ENCODE results near the gene GPBAR1. TPM values are rescaled to one million over a fixed set of nuclear protein-coding genes. Genes with fewer than 3 reads are reported as not detected.

The GPBAR1 gene
- total RNA-seq, 2 donors from 2014 or later = 1.5 to 2.7 TPM

DNA sequence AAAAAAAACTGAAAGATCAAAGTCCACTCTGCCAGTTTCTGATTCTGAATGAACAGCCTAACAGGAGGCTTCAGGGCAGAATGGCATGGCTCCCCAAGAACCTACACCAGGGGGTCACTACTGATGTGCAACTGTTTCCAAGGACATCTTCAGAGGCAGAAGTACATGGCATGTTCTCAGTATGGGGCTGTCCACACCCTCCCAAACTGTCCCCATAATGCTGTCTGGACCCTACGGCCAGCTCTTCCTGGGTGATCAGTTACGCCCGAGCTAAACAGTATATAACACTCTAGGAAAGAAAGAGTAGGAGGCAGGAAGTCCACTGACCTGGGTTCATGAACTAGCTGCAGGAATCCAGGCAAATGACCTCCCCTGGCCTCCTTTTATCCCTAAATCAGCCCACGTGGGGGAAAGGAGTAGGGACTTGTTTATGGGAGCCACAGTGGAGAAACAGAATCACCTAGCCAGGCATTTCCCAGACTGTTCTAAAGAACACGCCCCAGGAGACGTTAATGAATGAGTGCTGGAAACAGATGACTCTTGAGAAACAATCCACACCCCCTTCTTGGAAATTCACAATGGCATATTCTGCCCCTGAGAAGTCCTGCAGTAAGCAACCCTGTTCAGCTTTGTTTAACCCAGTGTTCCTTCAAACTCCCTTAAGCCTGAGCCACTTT is 29.0 kb downstream of the GPBAR1 start:
- peak overlapping the region; percentile 99 for H3K27ac Mint-ChIP-seq
- no peaks in the 10 kb centered on the region for H3K36me3 Mint-ChIP-seq (ENCODE audit: low read depth)
- peak overlapping the region; percentile 95 for H3K4me3 Mint-ChIP-seq
- H3K27me3 Mint-ChIP-seq = no peaks in the 10 kb centered on the region
- H3K9me3 ChIP-seq (ENCODE audit: control insufficient read depth, low read length, poor library complexity, severe bottlenecking) = no peaks in the 10 kb centered on the region
- ATAC-seq (no peak), DNase-seq (no peak)
- H3K4me1 Mint-ChIP-seq = peaks cover 64% of the 10 kb centered on the region

DNA sequence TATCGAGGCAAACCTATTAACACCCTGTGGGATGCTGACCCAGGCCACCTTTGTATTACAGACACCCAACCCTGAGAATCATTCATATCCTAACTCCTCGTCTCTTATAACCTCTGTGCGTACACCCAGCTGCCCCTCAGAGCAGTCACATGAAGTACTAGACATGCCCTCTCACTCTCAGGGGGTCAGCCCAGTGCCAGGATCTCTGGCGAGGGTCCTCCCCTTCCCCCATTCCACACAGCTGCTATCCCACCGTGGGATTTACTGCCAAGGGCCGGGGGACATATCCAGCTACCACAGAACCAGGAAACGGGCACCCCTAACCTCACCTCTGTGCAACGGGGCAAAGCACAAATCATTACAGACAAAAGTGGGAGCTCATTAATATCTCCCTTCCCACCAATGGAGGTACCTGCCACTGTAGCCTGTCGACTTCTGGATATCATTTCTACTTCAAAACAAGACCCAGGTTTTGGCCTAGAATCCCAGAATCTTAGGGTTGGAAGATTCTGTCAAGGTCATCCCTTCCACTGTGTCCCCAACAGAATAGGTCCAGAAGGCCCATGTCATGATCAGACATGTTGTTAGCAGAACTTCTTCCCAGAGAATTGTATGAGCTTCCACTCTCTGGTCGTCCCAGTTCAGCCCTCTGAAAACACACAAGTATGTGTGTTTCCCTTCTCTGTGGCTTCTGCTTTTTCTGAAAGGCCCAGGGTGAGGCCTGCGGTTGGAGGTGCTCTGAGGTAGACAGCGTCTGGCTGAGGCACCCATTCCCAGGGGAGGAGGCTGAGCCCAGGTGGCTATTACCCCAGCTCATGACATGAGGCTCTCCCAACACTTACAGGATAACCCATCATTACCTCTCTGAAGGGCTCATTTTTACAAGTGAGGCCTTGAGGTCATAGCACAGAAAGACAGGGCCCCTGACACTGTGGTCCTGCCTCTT is 29.8 kb downstream of the GPBAR1 start:
- Mint-ChIP-seq H3K27me3 (no peaks in the 10 kb centered on the region), H3K27ac (peak overlapping the region; percentile 99), H3K4me3 (peak overlapping the region; percentile 95), H3K36me3 (ENCODE audit: low read depth) (no peaks in the 10 kb centered on the region), H3K4me1 (peaks cover 62% of the 10 kb centered on the region)
- DNase-seq = peak in 1 of 3 donors; percentile 59
- H3K9me3 ChIP-seq (ENCODE audit: control insufficient read depth, low read length, poor library complexity, severe bottlenecking) = no peaks in the 10 kb centered on the region
- ATAC-seq = peak; percentile 43

DNA sequence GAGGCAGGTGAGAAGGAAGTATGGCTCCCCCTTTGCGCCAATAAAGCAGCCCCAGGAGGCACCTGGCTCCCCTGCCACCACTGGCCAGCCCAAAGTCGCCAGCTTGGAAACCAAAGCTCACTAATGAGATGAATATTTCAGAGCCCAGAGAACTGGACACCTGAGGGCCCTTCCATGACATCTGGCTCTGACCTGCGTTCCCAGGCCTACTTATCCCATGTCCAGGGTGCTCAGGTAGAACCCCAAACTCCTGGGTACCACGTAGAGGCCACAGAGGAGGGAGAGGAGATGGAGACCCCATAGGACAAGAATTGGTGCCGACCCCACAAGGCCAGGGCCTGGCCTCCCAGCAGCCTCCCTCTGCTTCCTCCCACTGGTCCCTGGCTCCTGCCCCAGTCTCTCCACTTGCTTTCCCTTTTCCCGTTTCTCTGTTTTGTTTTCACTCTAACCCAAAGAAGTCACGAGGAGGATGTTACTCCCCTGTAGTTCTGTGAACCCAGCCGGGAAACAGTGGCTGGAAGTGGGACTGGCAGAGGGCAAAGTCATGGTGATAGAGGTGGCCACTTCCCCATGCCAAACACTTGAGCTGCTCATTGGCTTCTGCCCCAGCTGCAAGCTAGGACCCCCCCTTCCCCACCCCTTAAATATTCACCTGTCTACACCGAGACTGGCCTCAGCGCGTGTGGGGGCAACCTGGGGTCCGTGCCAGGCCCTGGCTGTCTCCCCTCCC is 30.7 kb downstream of the GPBAR1 start:
- no peak for DNase-seq
- Mint-ChIP-seq H3K4me1 (peaks cover 54% of the 10 kb centered on the region), H3K4me3 (peak overlapping the region; percentile 95)

DNA sequence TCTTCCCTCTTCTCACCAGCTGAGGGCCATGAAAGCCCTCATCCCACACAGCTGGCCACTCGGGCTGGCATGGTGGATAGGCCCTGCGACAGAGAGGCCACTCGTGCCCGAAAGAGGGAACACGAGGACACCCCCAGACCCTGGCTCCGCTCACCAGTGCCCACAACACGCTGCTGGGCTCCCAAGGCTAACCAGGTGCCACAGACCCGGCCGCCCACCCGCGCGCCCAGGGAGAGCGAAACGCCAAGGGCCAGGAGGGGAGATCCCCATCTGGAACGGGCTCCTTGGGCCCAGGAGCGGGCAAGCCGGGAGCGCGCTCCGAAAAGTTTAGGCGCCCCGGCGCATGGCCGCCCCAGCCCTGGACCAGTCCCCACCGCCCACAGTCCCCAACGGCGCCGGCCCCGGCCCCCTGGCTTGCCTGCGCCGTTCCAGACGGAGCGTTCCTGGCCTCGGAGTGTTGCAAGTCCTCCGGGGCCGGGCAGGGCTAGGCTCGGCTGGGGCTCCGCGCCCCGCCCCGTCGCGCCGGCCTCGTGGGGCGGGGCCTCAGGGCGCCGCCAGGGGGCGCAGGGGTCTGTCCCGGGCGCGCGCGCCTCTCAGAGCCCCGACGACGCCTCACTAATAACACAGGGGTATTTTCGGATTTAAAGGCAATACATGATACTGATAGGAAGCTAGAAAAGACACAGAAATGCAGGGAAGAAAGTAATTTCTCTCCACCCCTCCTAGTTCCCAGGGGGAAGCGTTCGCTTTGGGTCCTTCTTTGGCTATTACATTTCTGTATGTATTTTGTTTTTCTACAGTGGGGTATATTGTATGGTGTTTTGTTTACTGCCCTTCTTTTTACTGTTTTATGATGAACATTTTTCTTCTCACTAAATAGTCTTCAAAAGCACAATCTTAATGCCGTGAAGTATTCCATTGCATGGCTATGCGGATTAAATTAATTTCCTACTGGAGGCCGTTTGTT is 31.5 kb downstream of the GPBAR1 start, which contains the start of gene TMBIM1:
Gene TMBIM1 (minus strand): TSS at position 456 of the 967 bp plus-strand sequence. CDS start 10,362 bp downstream, outside the sequence.
- H3K4me3 Mint-ChIP-seq = peak within 1 kb of the TSS; percentile 95
- peak within 1 kb of the TSS; percentile 99 for H3K27ac Mint-ChIP-seq
- no peaks in the 10 kb centered on the region for H3K27me3 Mint-ChIP-seq
- ATAC-seq (peak; percentile 87), DNase-seq (peak; percentile 80 to 83 (median 82))
- H3K36me3 Mint-ChIP-seq (ENCODE audit: low read depth) = no peaks in the 10 kb centered on the region
- H3K9me3 ChIP-seq (ENCODE audit: control insufficient read depth, low read length, poor library complexity, severe bottlenecking) = no peaks in the 10 kb centered on the region
- peaks cover 46% of the 10 kb centered on the region for H3K4me1 Mint-ChIP-seq

More for the DNA sequence above, 30.7 kb downstream of the GPBAR1 start:
- H3K9me3 ChIP-seq (ENCODE audit: control insufficient read depth, low read length, poor library complexity, severe bottlenecking) = no peaks in the 10 kb centered on the region
- H3K27me3 Mint-ChIP-seq = no peaks in the 10 kb centered on the region
- H3K27ac Mint-ChIP-seq = peak overlapping the region; percentile 99
- ATAC-seq = no peak
- no peaks in the 10 kb centered on the region for H3K36me3 Mint-ChIP-seq (ENCODE audit: low read depth)

DNA sequence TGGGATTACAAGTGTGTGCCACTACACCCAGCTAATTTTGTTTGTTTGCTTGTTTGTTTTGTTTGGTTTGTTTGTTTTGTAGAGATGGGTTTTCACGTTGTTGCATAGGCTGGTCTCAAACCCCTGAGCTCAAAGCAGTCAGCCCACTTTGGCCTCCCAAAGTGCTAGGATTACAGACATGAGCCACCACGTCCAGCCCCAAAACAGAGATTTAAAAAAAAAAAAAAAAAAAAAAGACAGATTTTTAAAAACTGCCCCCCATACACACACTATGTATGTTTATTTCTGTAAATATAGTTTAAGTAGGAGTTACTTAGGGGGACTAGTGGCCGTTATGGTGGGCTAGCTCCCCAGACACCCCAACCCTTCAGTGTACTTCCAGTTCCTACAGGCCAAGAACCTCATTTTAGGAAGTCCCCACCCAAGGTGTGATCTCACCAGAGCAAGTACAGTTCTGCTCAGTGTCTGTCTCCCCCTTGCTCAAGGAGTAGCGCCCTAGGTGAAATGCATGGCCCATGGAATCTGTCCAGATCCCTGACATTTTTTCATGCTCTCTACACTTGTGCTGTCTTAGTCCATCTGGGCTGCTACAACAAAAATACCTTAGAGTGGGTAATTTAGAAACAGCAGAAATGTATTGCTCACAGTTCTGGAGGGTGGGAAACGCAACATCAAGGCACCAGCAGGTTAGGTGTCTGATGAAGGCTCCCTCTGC is 33.1 kb downstream of the GPBAR1 start:
- Mint-ChIP-seq H3K4me1 (peaks cover 39% of the 10 kb centered on the region), H3K36me3 (ENCODE audit: low read depth) (no peaks in the 10 kb centered on the region), H3K27ac (peak overlapping the region; percentile 62), H3K27me3 (no peaks in the 10 kb centered on the region), H3K4me3 (peak overlapping the region; percentile 15)
- no peak for ATAC-seq
- no peaks in the 10 kb centered on the region for H3K9me3 ChIP-seq (ENCODE audit: control insufficient read depth, low read length, poor library complexity, severe bottlenecking)
- DNase-seq = no peak

DNA sequence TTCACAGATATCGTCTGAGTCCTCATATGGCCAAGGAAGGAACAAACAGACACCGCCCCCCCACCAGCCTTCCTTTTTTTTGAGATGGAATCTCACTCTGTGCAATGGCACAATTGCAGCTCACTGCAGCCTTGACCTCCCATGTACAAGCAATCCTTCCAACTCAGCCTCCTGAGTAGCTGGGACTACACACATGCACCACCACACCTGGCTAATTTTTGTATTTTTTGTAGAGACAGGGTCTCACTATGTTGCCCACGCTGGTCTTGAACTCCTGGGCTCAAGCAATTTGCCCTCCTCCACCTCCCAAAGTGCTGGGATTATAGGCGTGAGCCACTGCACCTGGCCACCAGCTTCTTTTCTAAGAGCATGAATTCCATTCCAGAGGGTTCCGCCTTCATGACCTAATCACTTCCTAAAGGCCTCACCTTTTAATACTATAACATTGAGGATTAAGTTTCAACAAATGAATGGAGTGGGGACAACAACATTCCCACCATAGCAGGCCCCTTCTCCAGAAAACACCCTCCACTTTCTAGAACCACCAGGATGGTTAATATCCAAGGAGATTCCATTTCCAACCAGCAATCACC is 33.7 kb downstream of the GPBAR1 start:
- DNase-seq = no peak

DNA sequence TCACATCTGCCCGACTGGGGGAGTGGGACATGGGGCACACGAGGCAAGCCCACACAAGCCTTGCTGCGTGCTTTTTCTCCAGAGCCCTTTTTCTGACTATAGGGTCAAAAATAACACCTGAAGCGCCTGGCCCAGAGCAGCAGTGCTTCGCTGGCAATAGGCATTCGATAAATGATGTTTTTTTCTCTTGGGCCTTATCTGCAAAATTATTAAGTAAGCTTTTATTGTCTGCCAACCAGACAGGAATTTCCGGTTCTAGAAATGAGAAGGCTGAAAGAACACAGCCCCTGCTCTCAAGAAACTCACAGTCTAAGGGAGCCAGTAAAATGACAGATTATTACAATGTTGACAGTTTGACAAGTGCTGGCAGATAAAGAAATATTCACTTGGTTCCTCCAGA is 34.2 kb downstream of the GPBAR1 start:
- Mint-ChIP-seq H3K27me3 (no peaks in the 10 kb centered on the region), H3K4me3 (no peak overlapping the region), H3K36me3 (ENCODE audit: low read depth) (no peaks in the 10 kb centered on the region), H3K4me1 (peaks cover 29% of the 10 kb centered on the region), H3K27ac (no peak overlapping the region)
- ATAC-seq (no peak), DNase-seq (no peak)
- H3K9me3 ChIP-seq (ENCODE audit: control insufficient read depth, low read length, poor library complexity, severe bottlenecking) = no peaks in the 10 kb centered on the region

More for the DNA sequence above, 33.7 kb downstream of the GPBAR1 start:
- peak overlapping the region; percentile 62 for H3K27ac Mint-ChIP-seq
- no peaks in the 10 kb centered on the region for H3K36me3 Mint-ChIP-seq (ENCODE audit: low read depth)
- H3K27me3 Mint-ChIP-seq = no peaks in the 10 kb centered on the region
- ATAC-seq = no peak
- H3K9me3 ChIP-seq (ENCODE audit: control insufficient read depth, low read length, poor library complexity, severe bottlenecking) = no peaks in the 10 kb centered on the region
- peaks cover 34% of the 10 kb centered on the region for H3K4me1 Mint-ChIP-seq
- H3K4me3 Mint-ChIP-seq = no peak overlapping the region

DNA sequence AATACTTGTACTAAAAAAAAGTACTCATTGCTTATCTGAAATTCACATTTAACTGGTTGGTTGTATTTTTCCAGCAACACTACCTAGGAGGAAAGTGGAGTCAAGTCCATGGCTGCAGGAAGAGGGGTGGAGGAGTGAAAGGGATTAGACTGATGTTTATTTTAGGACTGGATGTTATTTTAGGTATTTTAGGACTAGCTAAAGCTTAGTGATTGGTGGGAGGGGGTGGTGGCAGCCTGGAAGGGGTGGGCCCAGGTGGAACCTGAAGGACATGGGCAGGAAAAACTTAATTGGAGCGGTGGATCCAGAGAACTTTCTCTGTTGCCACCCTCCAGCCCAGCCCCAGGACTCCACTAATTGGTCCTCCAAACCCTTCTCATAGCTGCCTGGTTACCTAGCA is 35.4 kb downstream of the GPBAR1 start:
- H3K27me3 Mint-ChIP-seq = no peaks in the 10 kb centered on the region
- no peak for DNase-seq
- no peak overlapping the region for H3K27ac Mint-ChIP-seq

DNA sequence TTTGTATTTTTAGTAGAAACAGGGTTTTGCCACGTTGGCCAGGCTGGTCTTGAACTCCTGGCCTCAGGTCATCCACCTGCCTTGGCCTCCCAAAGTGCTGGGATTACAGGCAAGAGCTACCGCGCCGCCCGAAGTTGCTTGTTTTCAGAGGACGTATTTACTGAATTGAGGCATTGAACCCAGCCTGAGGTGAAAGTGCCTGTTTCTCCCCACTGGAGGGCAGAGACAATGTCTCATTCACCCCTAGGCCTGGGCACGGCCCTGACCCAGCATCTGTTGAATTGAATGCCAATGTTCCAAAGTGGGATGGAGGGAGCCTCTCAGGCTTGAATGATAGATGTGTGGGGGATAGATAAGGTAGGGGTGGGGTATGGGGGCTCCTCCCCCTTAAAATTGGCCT is 36.0 kb downstream of the GPBAR1 start:
- no peak overlapping the region for H3K27ac Mint-ChIP-seq
- no peak for ATAC-seq
- H3K4me3 Mint-ChIP-seq = no peak overlapping the region
- H3K27me3 Mint-ChIP-seq = no peaks in the 10 kb centered on the region
- H3K36me3 Mint-ChIP-seq (ENCODE audit: low read depth) = no peaks in the 10 kb centered on the region
- H3K4me1 Mint-ChIP-seq = peaks cover 25% of the 10 kb centered on the region
- DNase-seq = no peak
- no peaks in the 10 kb centered on the region for H3K9me3 ChIP-seq (ENCODE audit: control insufficient read depth, low read length, poor library complexity, severe bottlenecking)

More for the DNA sequence above, 35.4 kb downstream of the GPBAR1 start:
- Mint-ChIP-seq H3K4me1 (peaks cover 21% of the 10 kb centered on the region), H3K4me3 (no peak overlapping the region), H3K36me3 (ENCODE audit: low read depth) (no peaks in the 10 kb centered on the region)
- ATAC-seq = no peak
- H3K9me3 ChIP-seq (ENCODE audit: control insufficient read depth, low read length, poor library complexity, severe bottlenecking) = no peaks in the 10 kb centered on the region

DNA sequence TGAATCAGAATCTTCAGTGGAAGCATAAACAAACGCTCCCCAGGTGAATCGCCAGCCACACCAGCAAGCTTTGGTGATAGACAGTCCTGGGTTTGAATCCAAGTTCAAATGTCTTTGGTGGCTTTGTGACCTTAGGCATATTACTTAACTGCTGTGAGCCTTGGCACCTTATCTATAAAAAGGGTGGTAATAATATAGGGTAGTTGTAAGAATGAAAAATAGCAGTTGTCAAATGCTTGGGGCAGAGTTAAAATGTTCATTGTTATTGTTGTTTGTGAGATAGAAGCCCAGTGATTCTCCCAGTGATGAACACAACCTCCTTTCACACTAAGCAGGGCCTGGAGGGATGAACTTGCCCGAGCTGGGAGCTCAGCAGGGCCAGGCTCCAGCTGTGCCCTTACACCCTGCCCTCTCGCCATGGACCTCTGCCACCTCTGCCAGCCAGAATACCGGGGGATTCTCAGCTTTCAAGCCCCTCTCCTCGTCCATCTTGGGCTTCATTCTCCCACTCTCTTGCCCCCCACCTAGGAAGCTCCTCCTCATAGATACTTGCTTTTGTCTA is 37.6 kb downstream of the GPBAR1 start:
- Mint-ChIP-seq H3K36me3 (ENCODE audit: low read depth) (no peaks in the 10 kb centered on the region), H3K27ac (no peak overlapping the region), H3K4me3 (no peak overlapping the region), H3K4me1 (peaks cover 20% of the 10 kb centered on the region), H3K27me3 (no peaks in the 10 kb centered on the region)
- no peak for DNase-seq
- no peak for ATAC-seq
- H3K9me3 ChIP-seq (ENCODE audit: control insufficient read depth, low read length, poor library complexity, severe bottlenecking) = no peaks in the 10 kb centered on the region

DNA sequence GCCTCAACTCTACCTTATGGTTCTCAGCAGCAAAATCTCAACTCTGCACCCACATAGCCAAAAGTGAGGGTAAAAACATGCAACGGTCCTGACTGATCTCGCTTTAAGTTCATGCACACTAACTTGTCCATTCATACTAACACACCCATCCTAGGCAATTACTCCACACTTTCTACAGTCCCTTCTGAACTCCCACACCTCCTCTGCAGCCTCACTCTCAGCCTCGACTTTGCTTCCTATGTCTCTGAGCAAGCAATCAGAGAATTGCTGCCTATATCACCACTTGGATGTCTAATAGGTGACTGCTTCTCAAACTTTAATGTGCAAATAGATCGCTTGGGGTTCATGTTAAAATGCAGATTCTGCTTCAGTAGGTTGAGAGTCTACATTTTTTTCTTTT is 39.3 kb downstream of the GPBAR1 start:
- Mint-ChIP-seq H3K27me3 (no peaks in the 10 kb centered on the region), H3K27ac (no peak overlapping the region), H3K4me3 (no peak overlapping the region), H3K36me3 (ENCODE audit: low read depth) (no peaks in the 10 kb centered on the region), H3K4me1 (peaks cover 10% of the 10 kb centered on the region)
- no peak for DNase-seq
- H3K9me3 ChIP-seq (ENCODE audit: control insufficient read depth, low read length, poor library complexity, severe bottlenecking) = no peaks in the 10 kb centered on the region
- ATAC-seq = no peak
